H1 (cell line): ENCODE data around the gene SCN1B. TPM values are rescaled to one million over a fixed set of nuclear protein-coding genes. Genes with fewer than 3 reads are reported as not detected.

Experiments used
- CTCF ChIA-PET: fragments of 300-600 bp; sonication (Branson Sonifier 250); formaldehyde crosslinking; loops from one replicate; lab custom pipeline; 2021; ENCODE audit not compliant: partially characterized antibody; lab: Charles Lee
- POLR2A ChIA-PET: fragments of 300-600 bp; sonication (Branson Sonifier 250); formaldehyde crosslinking; loops from one replicate; lab custom pipeline; 2021; ENCODE audit warnings: inconsistent platforms; ENCODE audit not compliant: partially characterized antibody; lab: Charles Lee
- DNase-seq, 2 experiments: peaks; one replicate each; pipeline versions ENCODE4 v3.0.0 to v3.0.0-alpha.2; 2010 to 2022; ENCODE audit warnings: low spot score in 2 of 2, low read depth in 1 of 2, mixed read lengths in 1 of 2
- FAIRE-seq: peaks from 2 replicates; lab custom pipeline; 2011; peaks lifted over from hg19 to GRCh38; lab: Jason Lieb, UNC
- H2AFZ ChIP-seq: 2 replicates; pipeline ENCODE4 v1.8.1; 2012; ENCODE audit warnings: low read length, inconsistent platforms
- H2AK5ac ChIP-seq: 2 replicates; pipeline ENCODE4 v1.6.1; 2013; ENCODE audit warnings: low read depth, low read length
- H2BK120ac ChIP-seq: replicated peaks from 2 replicates; pipeline ENCODE3; 2013; ENCODE audit warnings: low read depth, low read length, inconsistent platforms
- H2BK12ac ChIP-seq: 2 replicates; pipeline ENCODE4 v1.6.1; 2013; ENCODE audit warnings: low read depth, low read length
- H2BK15ac ChIP-seq: 2 replicates; pipeline ENCODE4 v1.6.1; 2013; ENCODE audit warnings: low read length
- H2BK20ac ChIP-seq: 2 replicates; pipeline ENCODE4 v1.6.1; 2013; ENCODE audit warnings: low read length
- H2BK5ac ChIP-seq: 2 replicates; pipeline ENCODE4 v1.6.1; 2013; ENCODE audit warnings: low read depth, low read length
- H3K14ac ChIP-seq: 2 replicates; pipeline ENCODE4 v1.6.1; 2013; ENCODE audit warnings: inconsistent platforms; ENCODE audit not compliant: insufficient read length
- H3K18ac ChIP-seq: 2 replicates; pipeline ENCODE4 v1.6.1; 2013; ENCODE audit warnings: low read length; ENCODE audit errors: extremely low read depth
- H3K23ac ChIP-seq: 2 replicates; pipeline ENCODE4 v1.6.1; 2013; ENCODE audit warnings: inconsistent platforms; ENCODE audit not compliant: insufficient read length
- H3K23me2 ChIP-seq: 2 replicates; pipeline ENCODE4 v1.6.1; 2013; ENCODE audit warnings: low read depth, low read length
- H3K27ac ChIP-seq: 2 replicates; pipeline ENCODE4 v1.6.1; 2011; ENCODE audit warnings: low read depth, low read length, inconsistent platforms
- H3K27me3 ChIP-seq, 4 experiments: replicated peaks in 1 of 4; 1 replicate in 1 of 4; 2 replicates in 3 of 4; pipeline versions ENCODE4 v1.6.1 to v1.8.1; 2011 to 2013; ENCODE audit warnings: low read length in 3 of 4, mild to moderate bottlenecking in 3 of 4, inconsistent platforms in 2 of 4, mixed read lengths in 2 of 4, moderate library complexity in 1 of 4; ENCODE audit not compliant: control insufficient read depth in 3 of 4, insufficient read depth in 3 of 4; ENCODE audit errors: extremely low read depth in 1 of 4
- H3K36me3 ChIP-seq, 4 experiments: 2 replicates each; pipeline versions ENCODE4 v1.6.1 to v1.8.1; 2011 to 2013; ENCODE audit warnings: mild to moderate bottlenecking in 4 of 4, low read length in 3 of 4, moderate library complexity in 2 of 4, control low read depth in 1 of 4, inconsistent platforms in 1 of 4; ENCODE audit not compliant: insufficient read depth in 4 of 4, control insufficient read depth in 2 of 4
- H3K4ac ChIP-seq: replicated peaks from 2 replicates; pipeline ENCODE3; 2013; ENCODE audit warnings: low read length, low read depth, mixed read lengths, inconsistent platforms; ENCODE audit not compliant: insufficient read length
- H3K4me1 ChIP-seq, 4 experiments: replicated peaks in 1 of 4; 1 replicate in 1 of 4; 2 replicates in 3 of 4; pipeline versions ENCODE4 v1.6.1 to v1.8.1; 2011 to 2013; ENCODE audit warnings: low read length in 3 of 4, inconsistent platforms in 2 of 4, mixed read lengths in 1 of 4; ENCODE audit not compliant: insufficient read depth in 4 of 4, control insufficient read depth in 3 of 4
- H3K4me2 ChIP-seq, 2 experiments: 2 replicates each; pipeline versions ENCODE4 v1.6.1 to v1.8.1; 2011 to 2013; ENCODE audit warnings: low read depth in 2 of 2, low read length in 2 of 2, control low read depth in 1 of 2, inconsistent platforms in 1 of 2, mild to moderate bottlenecking in 1 of 2; ENCODE audit not compliant: insufficient read depth in 1 of 2
- H3K4me3 ChIP-seq, 4 experiments: fragments of 200-600, 300-600 bp in 1 of 4; sonication (generic), shearing (Covaris generic), sonication (Bioruptor Twin) in 1 of 4; 2 replicates each; pipeline versions ENCODE4 v1.5.1 to v1.8.1; 2011 to 2016; ENCODE audit warnings: low read length in 4 of 4, low read depth in 3 of 4, control low read depth in 2 of 4, inconsistent platforms in 2 of 4, mild to moderate bottlenecking in 2 of 4, mixed read lengths in 1 of 4, moderate library complexity in 1 of 4; ENCODE audit not compliant: insufficient read depth in 2 of 4; ENCODE audit errors: extremely low read depth in 1 of 4
- H3K56ac ChIP-seq: replicated peaks from 2 replicates; pipeline ENCODE3; 2013; ENCODE audit warnings: low read depth, mild to moderate bottlenecking, mixed read lengths, low read length, inconsistent platforms; ENCODE audit not compliant: insufficient read length
- H3K79me1 ChIP-seq: 2 replicates; pipeline ENCODE4 v1.6.1; 2013; ENCODE audit warnings: low read depth, low read length, control low read depth
- H3K79me2 ChIP-seq, 2 experiments: 2 replicates each; pipeline versions ENCODE4 v1.6.1 to v1.8.1; 2012 to 2013; ENCODE audit warnings: low read length in 2 of 2, mild to moderate bottlenecking in 2 of 2, inconsistent platforms in 1 of 2; ENCODE audit not compliant: insufficient read depth in 2 of 2, control insufficient read depth in 1 of 2
- H3K9ac ChIP-seq, 4 experiments: replicated peaks in 1 of 4; 1 replicate in 1 of 4; 2 replicates in 3 of 4; pipeline versions ENCODE4 v1.6.1 to v1.8.1; 2011 to 2013; ENCODE audit warnings: low read depth in 3 of 4, low read length in 3 of 4, control low read depth in 2 of 4, mild to moderate bottlenecking in 2 of 4, moderate library complexity in 2 of 4, inconsistent platforms in 1 of 4; ENCODE audit errors: extremely low read depth in 1 of 4
- H3K9me3 ChIP-seq, 2 experiments: 2 replicates each; pipeline versions ENCODE4 v1.6.1 to v1.8.1; 2012 to 2013; ENCODE audit warnings: mild to moderate bottlenecking in 2 of 2, moderate library complexity in 2 of 2, control low read depth in 1 of 2, inconsistent platforms in 1 of 2, low read depth in 1 of 2, low read length in 1 of 2, mixed read lengths in 1 of 2; ENCODE audit not compliant: insufficient read depth in 2 of 2
- H4K20me1 ChIP-seq, 2 experiments: replicated peaks in 1 of 2; 2 replicates each; pipeline versions ENCODE3 to v1.8.1; 2011 to 2013; ENCODE audit warnings: inconsistent platforms in 2 of 2, low read length in 2 of 2, mild to moderate bottlenecking in 1 of 2; ENCODE audit not compliant: insufficient read depth in 2 of 2, control insufficient read depth in 1 of 2
- H4K5ac ChIP-seq: 2 replicates; pipeline ENCODE4 v1.6.1; 2013; ENCODE audit warnings: low read length, low read depth, mixed read lengths, inconsistent platforms; ENCODE audit not compliant: insufficient read length
- H4K8ac ChIP-seq: 2 replicates; pipeline ENCODE4 v1.8.0; 2013; ENCODE audit warnings: mild to moderate bottlenecking, moderate library complexity, low read length, inconsistent platforms; ENCODE audit not compliant: insufficient read depth; ENCODE audit errors: extremely low read depth
- H4K91ac ChIP-seq: replicated peaks from 2 replicates; pipeline ENCODE3; 2013; ENCODE audit warnings: low read length, mixed read lengths, inconsistent platforms; ENCODE audit not compliant: insufficient read length
- CREB1 ChIP-seq: IDR thresholded peaks from 2 replicates; pipeline ENCODE4 v1.6.1; 2012; ENCODE audit warnings: inconsistent platforms
- E2F6 ChIP-seq: IDR thresholded peaks from 2 replicates; pipeline ENCODE4 v1.6.1; 2012; ENCODE audit warnings: inconsistent platforms
- FOSL1 ChIP-seq: IDR thresholded peaks from 2 replicates; pipeline ENCODE4 v1.6.1; 2011; ENCODE audit warnings: mild to moderate bottlenecking, low read depth, low read length, moderate library complexity; ENCODE audit not compliant: insufficient read depth
- POLR2A ChIP-seq, 2 experiments: IDR thresholded peaks; 1 replicate in 1 of 2; 2 replicates in 1 of 2; pipeline ENCODE4 v1.6.1; 2011; ENCODE audit warnings: low read depth in 2 of 2, low read length in 2 of 2, mild to moderate bottlenecking in 2 of 2; ENCODE audit errors: control extremely low read depth in 1 of 2
- POLR2AphosphoS5 ChIP-seq: IDR thresholded peaks from 2 replicates; pipeline ENCODE4 v1.6.1; 2011; ENCODE audit warnings: low read depth, low read length
- RXRA ChIP-seq: IDR thresholded peaks from 2 replicates; pipeline ENCODE4 v1.6.1; 2011; ENCODE audit warnings: low read depth, mild to moderate bottlenecking, low read length, moderate library complexity; ENCODE audit not compliant: insufficient read depth
- SIN3A ChIP-seq, 2 experiments: IDR thresholded peaks in 1 of 2; conservative IDR thresholded peaks in 1 of 2; 2 replicates each; pipeline ENCODE4 v1.6.1; 2011 to 2012; ENCODE audit warnings: low read length in 2 of 2, improper control_type of control experiment in 1 of 2, low read depth in 1 of 2, mild to moderate bottlenecking in 1 of 2
- WGBS, 2 experiments: shearing (Covaris generic) in 1 of 2; methylation state at CpG; one replicate each; pipeline versions ENCODE4 v1.1.6 to v1.1.7; 2013 to 2015; ENCODE audit warnings: low lambda C conversion rate in 2 of 2, mixed read lengths in 2 of 2, inconsistent platforms in 1 of 2, low coverage in 1 of 2, missing lambda C conversion rate in 1 of 2; ENCODE audit not compliant: insufficient replicate concordance in 2 of 2, insufficient coverage in 1 of 2, insufficient read length in 1 of 2; ENCODE audit errors: extremely low coverage in 1 of 2, missing lambda C conversion rate in 1 of 2; 5-methylcytosine and 5-hydroxymethylcytosine counted together
- polyA plus RNA-seq, 7 experiments: library from polyadenylated mRNA; depleted of rRNA in 3 of 7; stranded (reverse) in 5 of 7; unstranded in 2 of 7; fragments of >200 nt in 5 of 7; fragments of 200-250 nt in 2 of 7; gene quantifications; 1 replicate in 5 of 7; 2 replicates in 1 of 7; 4 replicates in 1 of 7; pipeline versions ENCODE4 v1.2.1 to v1.2.3, GENCODE V29; 2011 to 2013; ENCODE audit warnings: missing spikeins in 2 of 7, mixed read lengths in 2 of 7
- total RNA-seq: library from RNA; stranded (reverse); fragmentation: NEBNext Ultra II Directional; extraction: Animal tissue kit (Norgen Biotek cat#: 25700); gene quantifications from 2 replicates; pipeline ENCODE4 v1.2.1, GENCODE V29; 2021

The SCN1B gene
- total and polyA plus RNA-seq, 2 of the 8 experiments (the other 6 are each of a cell fraction or from before 2014, with no cell fraction given) = 3.1 to 3.5 TPM

- Histone ChIP-seq H3K79me2 (no peaks in the 10 kb centered on the region), H3K9me3 (no peaks in the 10 kb centered on the region), H3K18ac (no peak overlapping the region; the same call in 1 of the 2 replicates), H2BK20ac (no peak overlapping the region), H2AK5ac (no peak overlapping the region), H2BK5ac (no peak overlapping the region; the same call in 1 of the 2 replicates), H3K4me3 (no peak overlapping the region), H3K79me1 (no peaks in the 10 kb centered on the region), H3K9ac (no peak overlapping the region), H3K4ac (no peak overlapping the region), H2BK15ac (peak overlapping the region; percentile 88; the same call in 1 of the 2 replicates), H3K4me2 (no peak overlapping the region), H4K20me1 (no peaks in the 10 kb centered on the region), H4K5ac (no peak overlapping the region), H3K27me3 (no peaks in the 10 kb centered on the region), H2BK120ac (no peak overlapping the region), H3K23ac (no peak overlapping the region), H4K8ac (no peak overlapping the region), H3K36me3 (no peaks in the 10 kb centered on the region), H2BK12ac (peak overlapping the region; percentile 63; the same call in 1 of the 2 replicates), H2AFZ (no peak overlapping the region), H3K27ac (no peak overlapping the region), H3K4me1 (peaks cover 0 to 10% (median 8%) of the 10 kb centered on the region in 4 experiments; a peak in 6 of 7 replicates), H3K14ac (no peak overlapping the region), H4K91ac (no peak overlapping the region), H3K56ac (no peak overlapping the region), H3K23me2 (peaks cover 10% of the 10 kb centered on the region; the same call in 1 of the 2 replicates)
- ChIA-PET CTCF (interaction anchor here (0.6 to 1.9 kb wide), 7 partner anchors 13 to 572 kb away, joined by 3 to 5 read pairs (median 3); no protein-coding TSS in a partner anchor), POLR2A (interaction anchor here (0.8 to 22.5 kb wide), 4 partner anchors 10 to 45 kb away, joined by 3 to 366 read pairs (median 4); partner anchors contain the start of gene SCN1B)
- no peak for DNase-seq
- WGBS, 2 experiments = 85% methylated on average over 17 of the region's 17 CpGs; no CpG with 5 or more reads in 1 of the 2 experiments
- no peak for FAIRE-seq
- no peak for TF ChIP-seq SIN3A (conservative IDR thresholded peaks at IDR 0.05 in 1 of 2, IDR thresholded peaks at IDR 0.05 in 1 of 2; ENCODE audit: low read depth in 1 of 2, low read length in 2 of 2)
- TF ChIP-seq POLR2AphosphoS5 = no peak
- no peak for TF ChIP-seq FOSL1
- no peak for TF ChIP-seq POLR2A (IDR thresholded peaks at IDR 0.05; ENCODE audit: control extremely low read depth in 1 of 2, low read depth in 2 of 2, low read length in 2 of 2)
- no peak for TF ChIP-seq RXRA
- TF ChIP-seq E2F6 = no peak
- no peak for TF ChIP-seq CREB1
These were observed 35.4 kb upstream of the SCN1B start for GRCh38 chr19:34994643-34995541.
